IPS-20b (cell line): ENCODE data around the gene MEGF10.

Experiments
- H3K27ac ChIP-seq: one replicate; pipeline ENCODE4 v1.5.1; 2013; ENCODE audit warnings: low read length
- H3K27me3 ChIP-seq: 2 replicates; pipeline ENCODE4 v1.6.1; 2013; ENCODE audit warnings: mild to moderate bottlenecking, low read length, inconsistent platforms; ENCODE audit not compliant: insufficient read depth
- H3K36me3 ChIP-seq: 2 replicates; pipeline ENCODE4 v1.6.1; 2013; ENCODE audit warnings: low read depth, mild to moderate bottlenecking, inconsistent platforms, low read length, moderate library complexity; ENCODE audit not compliant: insufficient read depth
- H3K4me1 ChIP-seq: 2 replicates; pipeline ENCODE4 v1.6.1; 2013; ENCODE audit warnings: mild to moderate bottlenecking, control low read depth, inconsistent platforms, low read length, moderate library complexity; ENCODE audit not compliant: insufficient read depth
- H3K4me3 ChIP-seq: 2 replicates; pipeline ENCODE4 v1.5.1; 2013; ENCODE audit warnings: mild to moderate bottlenecking, low read length, inconsistent platforms
- H3K9ac ChIP-seq: 2 replicates; pipeline ENCODE4 v1.6.1; 2013; ENCODE audit warnings: low read depth, mild to moderate bottlenecking, inconsistent platforms, low read length, moderate library complexity
- H3K9me3 ChIP-seq: 2 replicates; pipeline ENCODE4 v1.6.1; 2013; ENCODE audit warnings: mild to moderate bottlenecking, low read depth, low read length, inconsistent platforms; ENCODE audit not compliant: insufficient read depth

Gene MEGF10

GRCh38 chr5:127375544-127376091 lies 85.0 kb downstream of the MEGF10 start:
- H3K27me3 ChIP-seq: no peaks in the 10 kb centered on the region
- no peak overlapping the region for H3K9ac ChIP-seq
- no peak overlapping the region for H3K27ac ChIP-seq
- H3K4me3 ChIP-seq: no peak overlapping the region
- peaks cover 19% of the 10 kb centered on the region; the same call in 1 of the 2 replicates for H3K36me3 ChIP-seq
- H3K4me1 ChIP-seq: no peaks in the 10 kb centered on the region
- peaks cover 7% of the 10 kb centered on the region; the same call in 1 of the 2 replicates for H3K9me3 ChIP-seq

- Histone ChIP-seq H3K4me1 (no peaks in the 10 kb centered on the region), H3K9ac (no peak overlapping the region), H3K9me3 (peaks cover 7% of the 10 kb centered on the region; the same call in 1 of the 2 replicates), H3K36me3 (peaks cover 14% of the 10 kb centered on the region; the same call in 1 of the 2 replicates), H3K27me3 (no peaks in the 10 kb centered on the region), H3K27ac (no peak overlapping the region), H3K4me3 (no peak overlapping the region)
These were observed 87.1 kb downstream of the MEGF10 start for GRCh38 chr5:127377651-127378050.

GRCh38 chr5:127385936-127386335 lies 95.3 kb downstream of the MEGF10 start:
- no peaks in the 10 kb centered on the region for H3K27me3 ChIP-seq
- no peak overlapping the region for H3K27ac ChIP-seq
- H3K9ac ChIP-seq: no peak overlapping the region
- no peaks in the 10 kb centered on the region; the same call in 1 of the 2 replicates for H3K9me3 ChIP-seq
- no peaks in the 10 kb centered on the region for H3K36me3 ChIP-seq
- H3K4me1 ChIP-seq: no peaks in the 10 kb centered on the region
- no peak overlapping the region for H3K4me3 ChIP-seq

- Histone ChIP-seq H3K27me3 (no peaks in the 10 kb centered on the region), H3K27ac (no peak overlapping the region), H3K36me3 (no peaks in the 10 kb centered on the region), H3K4me1 (no peaks in the 10 kb centered on the region), H3K9me3 (no peaks in the 10 kb centered on the region; the same call in 1 of the 2 replicates), H3K9ac (no peak overlapping the region), H3K4me3 (no peak overlapping the region)
These were observed 96.0 kb downstream of the MEGF10 start for GRCh38 chr5:127386557-127386956.

- no peaks in the 10 kb centered on the region; the same call in 1 of the 2 replicates for H3K9me3 ChIP-seq
- H3K27me3 ChIP-seq: no peaks in the 10 kb centered on the region
- H3K9ac ChIP-seq: no peak overlapping the region
- no peak overlapping the region for H3K27ac ChIP-seq
- no peak overlapping the region for H3K4me3 ChIP-seq
- no peaks in the 10 kb centered on the region for H3K36me3 ChIP-seq
- no peaks in the 10 kb centered on the region; the same call in 1 of the 2 replicates for H3K4me1 ChIP-seq
These were observed 99.0 kb downstream of the MEGF10 start for GRCh38 chr5:127389601-127390000.

- no peak overlapping the region for H3K27ac ChIP-seq
- H3K4me1 ChIP-seq: peaks cover 4% of the 10 kb centered on the region; the same call in 1 of the 2 replicates
- H3K4me3 ChIP-seq: no peak overlapping the region
- no peaks in the 10 kb centered on the region for H3K27me3 ChIP-seq
- peaks cover 9% of the 10 kb centered on the region; the same call in 1 of the 2 replicates for H3K36me3 ChIP-seq
- no peak overlapping the region for H3K9ac ChIP-seq
- no peaks in the 10 kb centered on the region for H3K9me3 ChIP-seq
These were observed 102.2 kb downstream of the MEGF10 start for GRCh38 chr5:127392762-127393161.

- peaks cover 29% of the 10 kb centered on the region; the same call in 1 of the 2 replicates for H3K36me3 ChIP-seq
- no peak overlapping the region for H3K4me3 ChIP-seq
- no peaks in the 10 kb centered on the region for H3K9me3 ChIP-seq
These were observed 106.0 kb downstream of the MEGF10 start for GRCh38 chr5:127396490-127397155.

GRCh38 chr5:127398508-127398907 lies 107.9 kb downstream of the MEGF10 start:
- H3K9me3 ChIP-seq: no peaks in the 10 kb centered on the region
- H3K9ac ChIP-seq: no peak overlapping the region
- H3K27ac ChIP-seq: no peak overlapping the region
- no peak overlapping the region for H3K4me3 ChIP-seq
- peaks cover 36% of the 10 kb centered on the region; the same call in 1 of the 2 replicates for H3K36me3 ChIP-seq
- H3K4me1 ChIP-seq: peaks cover 4% of the 10 kb centered on the region; the same call in 1 of the 2 replicates
- H3K27me3 ChIP-seq: no peaks in the 10 kb centered on the region

More at GRCh38 chr5:127396490-127397155, 106.0 kb downstream of the MEGF10 start:
- Histone ChIP-seq H3K27me3 (no peaks in the 10 kb centered on the region), H3K9ac (no peak overlapping the region), H3K27ac (no peak overlapping the region), H3K4me1 (peaks cover 4% of the 10 kb centered on the region; the same call in 1 of the 2 replicates)

- H3K36me3 ChIP-seq: peaks cover 36% of the 10 kb centered on the region; the same call in 1 of the 2 replicates
- H3K9me3 ChIP-seq: no peaks in the 10 kb centered on the region
- H3K9ac ChIP-seq: no peak overlapping the region
- no peaks in the 10 kb centered on the region for H3K27me3 ChIP-seq
- no peak overlapping the region for H3K4me3 ChIP-seq
- H3K27ac ChIP-seq: no peak overlapping the region
- H3K4me1 ChIP-seq: peaks cover 4% of the 10 kb centered on the region; the same call in 1 of the 2 replicates
These were observed 108.5 kb downstream of the MEGF10 start for GRCh38 chr5:127399068-127399467.

- no peak overlapping the region for H3K9ac ChIP-seq
These were observed 109.9 kb downstream of the MEGF10 start for GRCh38 chr5:127400539-127400938.

GRCh38 chr5:127400946-127401670 lies 110.5 kb downstream of the MEGF10 start:
- Histone ChIP-seq H3K9me3 (no peaks in the 10 kb centered on the region), H3K27me3 (no peaks in the 10 kb centered on the region), H3K4me3 (no peak overlapping the region), H3K4me1 (peaks cover 6% of the 10 kb centered on the region; the same call in 1 of the 2 replicates), H3K36me3 (peaks cover 36% of the 10 kb centered on the region; the same call in 1 of the 2 replicates), H3K9ac (no peak overlapping the region), H3K27ac (no peak overlapping the region)

More at GRCh38 chr5:127400539-127400938, 109.9 kb downstream of the MEGF10 start:
- no peak overlapping the region for H3K27ac ChIP-seq
- peaks cover 36% of the 10 kb centered on the region; the same call in 1 of the 2 replicates for H3K36me3 ChIP-seq
- H3K9me3 ChIP-seq: no peaks in the 10 kb centered on the region
- 0 out of 2 replicates have a peak, but pooled peaks cover 4% of the 10 kb centered on the region for H3K4me1 ChIP-seq
- no peak overlapping the region for H3K4me3 ChIP-seq
- H3K27me3 ChIP-seq: no peaks in the 10 kb centered on the region
